HepG2 (cell line): ENCODE data around the gene SPOCD1. TPM values are rescaled to one million over a fixed set of nuclear protein-coding genes. Genes with fewer than 3 reads are reported as not detected.

ENCODE experiments used
- ATF7-NPFF ChIP-seq: sonication (generic); formaldehyde crosslinking; IDR thresholded peaks from 2 replicates; pipeline ENCODE4 v1.8.1; 2023; ENCODE audit warnings: mild to moderate bottlenecking, low read depth, missing genetic modification reagents, moderate library complexity
- HDAC1 ChIP-seq: sonication (generic); formaldehyde crosslinking; IDR thresholded peaks from 2 replicates; pipeline ENCODE4 v1.5.1; 2020; ENCODE audit warnings: mild to moderate bottlenecking, missing genetic modification reagents
- KDM6A ChIP-seq: IDR thresholded peaks from 2 replicates; pipeline ENCODE4 v1.6.1; 2016; ENCODE audit warnings: low read depth
- NFE2 ChIP-seq: sonication (generic); formaldehyde crosslinking; IDR thresholded peaks from 2 replicates; pipeline ENCODE4 v1.4.0; 2020; ENCODE audit warnings: missing genetic modification reagents
- PPARG ChIP-seq: conservative IDR thresholded peaks from 2 replicates; pipeline ENCODE4 v1.6.1; 2016; ENCODE audit warnings: missing biosample characterization, missing genetic modification reagents
- RBFOX2 ChIP-seq: fragments of 200-400 bp; formaldehyde crosslinking; IDR thresholded peaks from 2 replicates; pipeline ENCODE4 v1.6.1; 2017; ENCODE audit warnings: low read depth, mild to moderate bottlenecking, low read length
- REL ChIP-seq: sonication (generic); formaldehyde crosslinking; conservative IDR thresholded peaks from 2 replicates; pipeline ENCODE4 v1.8.0; 2022; ENCODE audit warnings: mild to moderate bottlenecking, missing genetic modification reagents, moderate library complexity
- RFXAP ChIP-seq: sonication (generic); formaldehyde crosslinking; IDR thresholded peaks from 2 replicates; pipeline ENCODE4 v1.4.0; 2020; ENCODE audit warnings: missing genetic modification reagents, borderline replicate concordance
- RXRA ChIP-seq: sonication (generic); formaldehyde crosslinking; IDR thresholded peaks from 2 replicates; pipeline ENCODE4 v1.5.1; 2020; ENCODE audit warnings: missing genetic modification reagents
- SP4 ChIP-seq: sonication (generic); formaldehyde crosslinking; IDR thresholded peaks from 2 replicates; pipeline ENCODE4 v1.8.1; 2023; ENCODE audit warnings: mild to moderate bottlenecking, missing genetic modification reagents
- TARDBP ChIP-seq: sonication (generic); formaldehyde crosslinking; IDR thresholded peaks from 2 replicates; pipeline ENCODE4 v1.8.0; 2022; ENCODE audit warnings: mild to moderate bottlenecking, missing genetic modification reagents
- ZMYM2 ChIP-seq: sonication (generic); formaldehyde crosslinking; IDR thresholded peaks from 2 replicates; pipeline ENCODE4 v1.8.0; 2022; ENCODE audit warnings: mild to moderate bottlenecking, missing genetic modification reagents
- ZMYM3 ChIP-seq: sonication (generic); formaldehyde crosslinking; IDR thresholded peaks from 2 replicates; pipeline ENCODE4 v1.5.1; 2020; ENCODE audit warnings: mild to moderate bottlenecking, missing genetic modification reagents
- ZNF10 ChIP-seq: sonication (generic); formaldehyde crosslinking; IDR thresholded peaks from 2 replicates; pipeline ENCODE4 v1.4.0; 2020; ENCODE audit warnings: mild to moderate bottlenecking, low read depth, missing genetic modification reagents, borderline replicate concordance
- polyA plus RNA-seq, 8 experiments: library from polyadenylated mRNA; depleted of rRNA in 3 of 8; stranded (reverse) in 7 of 8; unstranded in 1 of 8; fragments of >200 nt; fragmentation: Illumina TruSeq in 4 of 8; extraction: Trizol in 4 of 8; gene quantifications; 2 replicates each; pipeline versions ENCODE4 v1.2.1 to v1.2.3, GENCODE V29; 2011 to 2016; ENCODE audit warnings: low read depth in 4 of 8, missing spikeins in 1 of 8, mixed read lengths in 1 of 8; ENCODE audit not compliant: insufficient read depth in 1 of 8
- total RNA-seq, 5 experiments: library from RNA; depleted of rRNA; stranded (reverse); fragments of >200 nt; fragmentation: Illumina TruSeq; extraction: Trizol; gene quantifications; 2 replicates each; pipeline ENCODE4 v1.2.3, GENCODE V29; 2016; ENCODE audit warnings: low read depth in 1 of 5
- TF ChIP-seq, protein P1 (sequence below): sonication (generic); formaldehyde crosslinking; IDR thresholded peaks from 2 replicates; pipeline ENCODE4 v1.4.0; 2020; ENCODE audit warnings: missing genetic modification reagents, mild to moderate bottlenecking, borderline replicate concordance
- TF ChIP-seq, protein P2 (sequence below): IDR thresholded peaks from 2 replicates; pipeline ENCODE4 v1.6.1; 2016
- TF ChIP-seq, protein P3 (sequence below): sonication (generic); formaldehyde crosslinking; conservative IDR thresholded peaks from 2 replicates; pipeline ENCODE4 v1.4.0; 2020; ENCODE audit warnings: missing genetic modification reagents
- TF ChIP-seq, protein P4 (sequence below): sonication (generic); formaldehyde crosslinking; IDR thresholded peaks from 2 replicates; pipeline ENCODE4 v1.4.0; 2020; ENCODE audit warnings: missing genetic modification reagents, borderline replicate concordance

SPOCD1 gene
- total and polyA plus RNA-seq, 2 of the 13 experiments (the other 11 are each of a cell fraction or from before 2014, with no cell fraction given): 0.24 to 0.29 TPM

DNA sequence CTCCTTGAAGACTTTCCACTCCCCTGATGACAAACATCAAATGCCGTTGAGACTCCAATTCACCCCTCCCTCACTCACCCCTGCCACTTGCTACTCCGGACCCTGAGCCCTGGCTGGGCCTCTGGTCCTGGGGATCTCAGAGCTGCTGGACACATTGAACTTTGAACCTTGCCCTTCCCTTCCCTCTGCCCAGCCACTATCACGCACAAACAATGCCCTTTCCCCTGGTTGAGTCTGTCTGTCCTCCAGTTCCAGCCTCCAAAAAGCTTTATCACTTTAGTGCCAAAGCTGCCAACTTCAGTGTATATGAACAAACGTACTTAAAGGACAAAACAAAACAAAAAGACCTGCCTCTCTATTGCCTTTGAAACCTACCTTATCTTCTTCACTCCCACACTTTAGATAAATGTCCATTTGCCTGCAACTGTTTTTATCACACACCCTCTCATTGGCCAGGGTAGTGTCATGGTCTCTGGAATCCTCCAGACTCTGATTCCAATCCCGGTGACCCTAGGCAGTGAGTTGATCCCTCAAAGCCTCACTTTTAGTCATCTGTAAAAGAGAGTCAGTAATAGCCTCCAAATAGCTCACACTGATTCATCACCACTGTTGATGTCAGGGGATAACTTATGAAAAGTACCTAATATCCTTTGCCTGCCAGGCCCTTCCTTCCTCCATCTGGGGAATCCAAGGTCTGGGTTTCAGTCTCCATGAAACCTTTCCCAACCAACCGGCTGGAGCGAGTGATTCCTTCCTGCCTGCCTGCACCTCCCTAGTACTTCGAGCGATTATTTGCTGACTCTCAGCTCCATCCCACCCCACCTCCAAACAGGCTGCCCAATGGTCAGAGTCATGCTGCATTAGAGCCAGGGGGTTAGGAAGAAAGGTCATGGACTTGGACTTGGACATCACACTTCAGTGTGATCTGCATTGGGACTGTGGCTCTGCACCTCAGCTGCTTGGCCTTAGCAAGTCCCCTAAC is 15.9 kb upstream of the SPOCD1 start (continued):
- TF ChIP-seq, protein P1, sequence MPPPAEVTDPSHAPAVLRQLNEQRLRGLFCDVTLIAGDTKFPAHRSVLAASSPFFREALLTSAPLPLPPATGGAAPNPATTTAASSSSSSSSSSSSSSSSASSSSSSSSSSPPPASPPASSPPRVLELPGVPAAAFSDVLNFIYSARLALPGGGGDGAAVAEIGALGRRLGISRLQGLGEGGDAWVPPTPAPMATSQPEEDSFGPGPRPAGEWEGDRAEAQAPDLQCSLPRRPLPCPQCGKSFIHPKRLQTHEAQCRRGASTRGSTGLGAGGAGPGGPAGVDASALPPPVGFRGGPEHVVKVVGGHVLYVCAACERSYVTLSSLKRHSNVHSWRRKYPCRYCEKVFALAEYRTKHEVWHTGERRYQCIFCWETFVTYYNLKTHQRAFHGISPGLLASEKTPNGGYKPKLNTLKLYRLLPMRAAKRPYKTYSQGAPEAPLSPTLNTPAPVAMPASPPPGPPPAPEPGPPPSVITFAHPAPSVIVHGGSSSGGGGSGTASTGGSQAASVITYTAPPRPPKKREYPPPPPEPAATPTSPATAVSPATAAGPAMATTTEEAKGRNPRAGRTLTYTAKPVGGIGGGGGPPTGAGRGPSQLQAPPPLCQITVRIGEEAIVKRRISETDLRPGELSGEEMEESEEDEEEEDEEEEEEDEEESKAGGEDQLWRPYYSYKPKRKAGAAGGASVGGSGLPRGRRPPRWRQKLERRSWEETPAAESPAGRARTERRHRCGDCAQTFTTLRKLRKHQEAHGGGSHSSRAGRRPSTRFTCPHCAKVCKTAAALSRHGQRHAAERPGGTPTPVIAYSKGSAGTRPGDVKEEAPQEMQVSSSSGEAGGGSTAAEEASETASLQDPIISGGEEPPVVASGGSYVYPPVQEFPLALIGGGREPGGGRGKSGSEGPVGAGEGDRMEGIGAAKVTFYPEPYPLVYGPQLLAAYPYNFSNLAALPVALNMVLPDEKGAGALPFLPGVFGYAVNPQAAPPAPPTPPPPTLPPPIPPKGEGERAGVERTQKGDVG (CRISPR knock-in tag): no peak
- TF ChIP-seq, protein P2, sequence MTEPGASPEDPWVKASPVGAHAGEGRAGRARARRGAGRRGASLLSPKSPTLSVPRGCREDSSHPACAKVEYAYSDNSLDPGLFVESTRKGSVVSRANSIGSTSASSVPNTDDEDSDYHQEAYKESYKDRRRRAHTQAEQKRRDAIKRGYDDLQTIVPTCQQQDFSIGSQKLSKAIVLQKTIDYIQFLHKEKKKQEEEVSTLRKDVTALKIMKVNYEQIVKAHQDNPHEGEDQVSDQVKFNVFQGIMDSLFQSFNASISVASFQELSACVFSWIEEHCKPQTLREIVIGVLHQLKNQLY (CRISPR knock-in tag): peak; percentile 76
- TF ChIP-seq HDAC1 (CRISPR knock-in tag): peak; percentile 60
- TF ChIP-seq, protein P3, sequence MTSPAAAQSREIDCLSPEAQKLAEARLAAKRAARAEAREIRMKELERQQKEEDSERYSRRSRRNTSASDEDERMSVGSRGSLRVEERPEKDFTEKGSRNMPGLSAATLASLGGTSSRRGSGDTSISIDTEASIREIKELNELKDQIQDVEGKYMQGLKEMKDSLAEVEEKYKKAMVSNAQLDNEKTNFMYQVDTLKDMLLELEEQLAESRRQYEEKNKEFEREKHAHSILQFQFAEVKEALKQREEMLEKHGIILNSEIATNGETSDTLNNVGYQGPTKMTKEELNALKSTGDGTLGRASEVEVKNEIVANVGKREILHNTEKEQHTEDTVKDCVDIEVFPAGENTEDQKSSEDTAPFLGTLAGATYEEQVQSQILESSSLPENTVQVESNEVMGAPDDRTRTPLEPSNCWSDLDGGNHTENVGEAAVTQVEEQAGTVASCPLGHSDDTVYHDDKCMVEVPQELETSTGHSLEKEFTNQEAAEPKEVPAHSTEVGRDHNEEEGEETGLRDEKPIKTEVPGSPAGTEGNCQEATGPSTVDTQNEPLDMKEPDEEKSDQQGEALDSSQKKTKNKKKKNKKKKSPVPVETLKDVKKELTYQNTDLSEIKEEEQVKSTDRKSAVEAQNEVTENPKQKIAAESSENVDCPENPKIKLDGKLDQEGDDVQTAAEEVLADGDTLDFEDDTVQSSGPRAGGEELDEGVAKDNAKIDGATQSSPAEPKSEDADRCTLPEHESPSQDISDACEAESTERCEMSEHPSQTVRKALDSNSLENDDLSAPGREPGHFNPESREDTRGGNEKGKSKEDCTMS (CRISPR knock-in tag): no peak
- no peak for TF ChIP-seq ATF7-NPFF
- no peak for TF ChIP-seq ZNF10 (CRISPR knock-in tag)
- peak; percentile 87; the same call in 1 of the 2 replicates for TF ChIP-seq ZMYM2 (CRISPR knock-in tag)
- no peak for TF ChIP-seq NFE2
- TF ChIP-seq REL (CRISPR knock-in tag): no peak
- TF ChIP-seq TARDBP (CRISPR knock-in tag): peak; percentile 35; the same call in 1 of the 2 replicates
- peak; percentile 96 for TF ChIP-seq ZMYM3 (CRISPR knock-in tag)
- TF ChIP-seq KDM6A: peak; percentile 52; the same call in 1 of the 2 replicates
- TF ChIP-seq RFXAP (CRISPR knock-in tag): no peak
- peak; percentile 87 for TF ChIP-seq PPARG (CRISPR knock-in tag)
- TF ChIP-seq, protein P4, sequence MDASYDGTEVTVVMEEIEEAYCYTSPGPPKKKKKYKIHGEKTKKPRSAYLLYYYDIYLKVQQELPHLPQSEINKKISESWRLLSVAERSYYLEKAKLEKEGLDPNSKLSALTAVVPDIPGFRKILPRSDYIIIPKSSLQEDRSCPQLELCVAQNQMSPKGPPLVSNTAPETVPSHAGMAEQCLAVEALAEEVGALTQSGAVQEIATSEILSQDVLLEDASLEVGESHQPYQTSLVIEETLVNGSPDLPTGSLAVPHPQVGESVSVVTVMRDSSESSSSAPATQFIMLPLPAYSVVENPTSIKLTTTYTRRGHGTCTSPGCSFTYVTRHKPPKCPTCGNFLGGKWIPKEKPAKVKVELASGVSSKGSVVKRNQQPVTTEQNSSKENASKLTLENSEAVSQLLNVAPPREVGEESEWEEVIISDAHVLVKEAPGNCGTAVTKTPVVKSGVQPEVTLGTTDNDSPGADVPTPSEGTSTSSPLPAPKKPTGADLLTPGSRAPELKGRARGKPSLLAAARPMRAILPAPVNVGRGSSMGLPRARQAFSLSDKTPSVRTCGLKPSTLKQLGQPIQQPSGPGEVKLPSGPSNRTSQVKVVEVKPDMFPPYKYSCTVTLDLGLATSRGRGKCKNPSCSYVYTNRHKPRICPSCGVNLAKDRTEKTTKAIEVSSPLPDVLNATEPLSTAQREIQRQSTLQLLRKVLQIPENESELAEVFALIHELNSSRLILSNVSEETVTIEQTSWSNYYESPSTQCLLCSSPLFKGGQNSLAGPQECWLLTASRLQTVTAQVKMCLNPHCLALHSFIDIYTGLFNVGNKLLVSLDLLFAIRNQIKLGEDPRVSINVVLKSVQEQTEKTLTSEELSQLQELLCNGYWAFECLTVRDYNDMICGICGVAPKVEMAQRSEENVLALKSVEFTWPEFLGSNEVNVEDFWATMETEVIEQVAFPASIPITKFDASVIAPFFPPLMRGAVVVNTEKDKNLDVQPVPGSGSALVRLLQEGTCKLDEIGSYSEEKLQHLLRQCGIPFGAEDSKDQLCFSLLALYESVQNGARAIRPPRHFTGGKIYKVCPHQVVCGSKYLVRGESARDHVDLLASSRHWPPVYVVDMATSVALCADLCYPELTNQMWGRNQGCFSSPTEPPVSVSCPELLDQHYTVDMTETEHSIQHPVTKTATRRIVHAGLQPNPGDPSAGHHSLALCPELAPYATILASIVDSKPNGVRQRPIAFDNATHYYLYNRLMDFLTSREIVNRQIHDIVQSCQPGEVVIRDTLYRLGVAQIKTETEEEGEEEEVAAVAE (CRISPR knock-in tag): no peak
- no peak for TF ChIP-seq SP4 (CRISPR knock-in tag)
- no peak for TF ChIP-seq RBFOX2
- TF ChIP-seq RXRA: peak; percentile 29; the same call in 1 of the 2 replicates
